KMS-11 (cell line): ENCODE results near the gene CDKL4.

Source experiments
- H2AFZ ChIP-seq: fragments of 200-600 bp; sonication (generic); 2 replicates; pipeline ENCODE4 v1.6.1; 2016; ENCODE audit warnings: antibody characterized with exemption, mixed run types, low read depth
- H3K27ac ChIP-seq: fragments of 200-600 bp; sonication (generic); 2 replicates; pipeline ENCODE4 v1.6.1; 2016; ENCODE audit warnings: mild to moderate bottlenecking, mixed run types
- H3K27me3 ChIP-seq: fragments of 200-600 bp; sonication (generic); 2 replicates; pipeline ENCODE4 v1.6.1; 2017; ENCODE audit warnings: mild to moderate bottlenecking, low read depth, mixed run types, moderate library complexity; ENCODE audit not compliant: insufficient read depth
- H3K36me3 ChIP-seq: fragments of 200-600 bp; sonication (generic); 2 replicates; pipeline ENCODE4 v1.6.1; 2017; ENCODE audit warnings: mild to moderate bottlenecking, mixed run types; ENCODE audit not compliant: insufficient read depth
- H3K4me1 ChIP-seq: fragments of 200-600 bp; sonication (generic); 2 replicates; pipeline ENCODE4 v1.6.1; 2016; ENCODE audit warnings: mild to moderate bottlenecking, low read depth, mixed run types; ENCODE audit not compliant: poor library complexity, severe bottlenecking
- H3K4me2 ChIP-seq: fragments of 200-600 bp; sonication (generic); 2 replicates; pipeline ENCODE4 v1.7.0; 2016; ENCODE audit warnings: mild to moderate bottlenecking, mixed run types
- H3K4me3 ChIP-seq: fragments of 200-600 bp; sonication (generic); IDR thresholded peaks from 2 replicates; pipeline ENCODE4 v1.6.1; 2017; ENCODE audit warnings: low read depth, low read length, mixed read lengths; ENCODE audit not compliant: insufficient read depth
- H3K79me2 ChIP-seq: fragments of 200-600 bp; sonication (generic); 2 replicates; pipeline ENCODE4 v1.6.1; 2016; ENCODE audit warnings: low read depth, mixed run types; ENCODE audit not compliant: insufficient read depth
- H3K9ac ChIP-seq: fragments of 200-600 bp; sonication (generic); 2 replicates; pipeline ENCODE4 v1.6.1; 2016; ENCODE audit warnings: mild to moderate bottlenecking, mixed run types
- H4K20me1 ChIP-seq: fragments of 200-600 bp; sonication (generic); 2 replicates; pipeline ENCODE4 v1.6.1; 2016; ENCODE audit warnings: mild to moderate bottlenecking, mixed run types; ENCODE audit not compliant: insufficient read depth
- TF ChIP-seq, protein P1 (sequence below): fragments of 200-600 bp; sonication (generic); conservative IDR thresholded peaks from 2 replicates; pipeline ENCODE4 v1.6.1; 2017; ENCODE audit warnings: low read depth, mild to moderate bottlenecking, antibody characterized with exemption, low read length, moderate library complexity, mixed read lengths

CDKL4 gene

DNA sequence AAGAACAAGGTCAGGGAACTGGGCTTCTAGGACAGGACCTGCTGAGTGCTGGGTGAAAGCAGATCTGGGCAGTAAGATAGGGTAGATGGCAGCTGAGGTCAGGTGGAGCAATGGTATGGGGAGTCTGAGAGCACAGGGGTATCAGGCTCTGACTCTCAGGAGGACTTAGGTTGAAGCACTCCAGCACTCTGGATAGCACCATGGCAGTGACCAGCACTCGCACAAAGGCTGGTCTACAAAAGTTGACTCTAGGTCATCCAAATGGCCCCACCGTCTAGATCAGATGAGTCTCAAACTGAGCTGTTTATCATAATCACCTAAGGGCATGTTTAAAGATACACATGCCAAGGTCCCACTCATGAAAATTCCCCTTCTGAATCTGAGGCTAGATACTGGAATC is 60.1 kb downstream of the CDKL4 start:
- no peak overlapping the region for H2AFZ ChIP-seq
- no peaks in the 10 kb centered on the region for H3K4me1 ChIP-seq
- no peak overlapping the region for H3K4me3 ChIP-seq
- H3K4me2 ChIP-seq: no peak overlapping the region
- H3K9ac ChIP-seq: no peak overlapping the region
- H3K27me3 ChIP-seq: no peaks in the 10 kb centered on the region
- H3K79me2 ChIP-seq: no peaks in the 10 kb centered on the region
- H3K27ac ChIP-seq: no peak overlapping the region
- H3K36me3 ChIP-seq: no peaks in the 10 kb centered on the region
- no peaks in the 10 kb centered on the region for H4K20me1 ChIP-seq
- TF ChIP-seq, protein P1, sequence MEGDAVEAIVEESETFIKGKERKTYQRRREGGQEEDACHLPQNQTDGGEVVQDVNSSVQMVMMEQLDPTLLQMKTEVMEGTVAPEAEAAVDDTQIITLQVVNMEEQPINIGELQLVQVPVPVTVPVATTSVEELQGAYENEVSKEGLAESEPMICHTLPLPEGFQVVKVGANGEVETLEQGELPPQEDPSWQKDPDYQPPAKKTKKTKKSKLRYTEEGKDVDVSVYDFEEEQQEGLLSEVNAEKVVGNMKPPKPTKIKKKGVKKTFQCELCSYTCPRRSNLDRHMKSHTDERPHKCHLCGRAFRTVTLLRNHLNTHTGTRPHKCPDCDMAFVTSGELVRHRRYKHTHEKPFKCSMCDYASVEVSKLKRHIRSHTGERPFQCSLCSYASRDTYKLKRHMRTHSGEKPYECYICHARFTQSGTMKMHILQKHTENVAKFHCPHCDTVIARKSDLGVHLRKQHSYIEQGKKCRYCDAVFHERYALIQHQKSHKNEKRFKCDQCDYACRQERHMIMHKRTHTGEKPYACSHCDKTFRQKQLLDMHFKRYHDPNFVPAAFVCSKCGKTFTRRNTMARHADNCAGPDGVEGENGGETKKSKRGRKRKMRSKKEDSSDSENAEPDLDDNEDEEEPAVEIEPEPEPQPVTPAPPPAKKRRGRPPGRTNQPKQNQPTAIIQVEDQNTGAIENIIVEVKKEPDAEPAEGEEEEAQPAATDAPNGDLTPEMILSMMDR: no peak

DNA sequence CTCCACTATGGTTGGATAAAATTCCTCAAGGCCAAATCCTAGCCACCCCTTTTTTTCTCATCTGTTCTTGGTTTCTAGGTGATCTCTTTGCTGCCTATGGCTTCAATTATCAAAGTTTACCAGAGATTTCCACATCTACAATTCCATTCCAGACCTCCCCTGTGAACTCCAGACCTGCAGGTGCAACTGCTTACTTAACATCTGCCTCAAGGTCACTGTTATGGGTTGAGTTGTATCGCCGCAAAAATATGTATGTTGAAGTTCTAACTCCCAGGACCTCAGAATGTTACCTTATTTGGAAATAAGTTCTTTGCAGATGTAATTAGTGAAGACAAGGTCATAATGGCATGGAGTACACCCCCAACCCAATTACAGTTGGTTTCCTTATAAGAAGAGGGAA is 62.5 kb downstream of the CDKL4 start:
- TF ChIP-seq, protein P1: no peak
- H3K27ac ChIP-seq: no peak overlapping the region
- H3K36me3 ChIP-seq: no peaks in the 10 kb centered on the region
- no peak overlapping the region for H3K4me2 ChIP-seq
- H3K79me2 ChIP-seq: no peaks in the 10 kb centered on the region
- H3K27me3 ChIP-seq: no peaks in the 10 kb centered on the region
- H4K20me1 ChIP-seq: no peaks in the 10 kb centered on the region
- no peak overlapping the region for H2AFZ ChIP-seq
- H3K4me3 ChIP-seq: no peak overlapping the region
- no peak overlapping the region for H3K9ac ChIP-seq
- no peaks in the 10 kb centered on the region for H3K4me1 ChIP-seq

DNA sequence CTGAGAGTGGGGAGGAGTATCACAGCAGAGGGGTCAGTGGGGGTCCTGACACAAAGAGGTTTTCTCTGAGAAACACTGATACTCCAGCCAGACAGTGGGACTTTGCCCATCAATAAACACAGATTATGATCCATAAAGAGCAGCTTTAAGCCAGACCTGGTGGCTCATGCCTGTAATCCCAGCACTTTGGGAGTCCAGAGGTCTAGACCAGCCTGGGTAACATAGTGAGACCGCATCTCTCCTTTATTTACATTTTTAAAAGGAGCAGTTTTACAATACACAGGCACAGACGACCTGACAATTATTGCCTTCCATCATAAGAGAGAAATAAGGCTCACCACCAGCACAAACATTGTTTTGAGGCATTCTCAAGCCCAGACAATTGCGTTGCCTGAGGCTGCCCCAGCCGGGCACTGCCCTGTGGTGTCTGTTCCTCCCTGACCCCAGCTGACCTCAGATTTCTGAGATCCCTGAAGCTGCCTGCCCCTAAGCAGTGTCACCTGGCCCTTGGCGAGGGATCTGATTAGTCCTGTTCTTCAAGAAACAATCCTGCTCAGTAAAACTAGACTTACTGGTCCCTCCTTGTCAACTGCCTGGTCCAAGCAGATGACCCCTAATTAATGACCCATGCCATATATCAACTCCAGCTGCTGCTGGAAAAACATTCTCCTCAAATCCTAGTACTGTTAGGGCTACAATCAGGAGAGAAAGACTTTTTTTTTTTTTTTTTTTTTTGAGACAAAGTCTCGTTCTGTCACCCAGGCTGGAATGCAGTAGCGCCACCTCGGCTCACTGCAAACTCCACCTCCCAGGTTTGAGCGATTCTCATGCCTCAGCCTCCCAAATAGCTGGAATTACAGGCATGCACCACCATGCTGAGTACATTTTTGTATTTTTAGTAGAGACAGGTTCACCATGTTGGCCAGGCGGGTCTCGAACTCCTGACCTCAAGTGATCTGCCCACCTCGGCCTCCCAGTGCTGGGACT is 63.5 kb downstream of the CDKL4 start:
- TF ChIP-seq, protein P1: no peak
- no peak overlapping the region for H2AFZ ChIP-seq

GRCh38 chr2:39178756-39179155 is 65.0 kb downstream of the CDKL4 start:
- H3K9ac ChIP-seq: no peak overlapping the region
- TF ChIP-seq, protein P1: no peak

More for the DNA sequence above, 63.5 kb downstream of the CDKL4 start:
- Histone ChIP-seq H3K4me3 (no peak overlapping the region), H3K36me3 (no peaks in the 10 kb centered on the region), H3K4me2 (no peak overlapping the region), H4K20me1 (no peaks in the 10 kb centered on the region), H3K27me3 (no peaks in the 10 kb centered on the region), H3K79me2 (no peaks in the 10 kb centered on the region), H3K9ac (no peak overlapping the region), H3K27ac (no peak overlapping the region), H3K4me1 (no peaks in the 10 kb centered on the region)

More at GRCh38 chr2:39178756-39179155, 65.0 kb downstream of the CDKL4 start:
- Histone ChIP-seq H3K36me3 (no peaks in the 10 kb centered on the region), H3K4me2 (no peak overlapping the region), H3K79me2 (no peaks in the 10 kb centered on the region), H3K4me1 (no peaks in the 10 kb centered on the region), H3K4me3 (no peak overlapping the region), H3K27ac (no peak overlapping the region), H3K27me3 (no peaks in the 10 kb centered on the region), H4K20me1 (no peaks in the 10 kb centered on the region), H2AFZ (no peak overlapping the region)
